HG03457 (cell line): ENCODE results near the gene USF2.
"Not testable (repeated sequence)": the region's sequence is repeated elsewhere in the genome, so short reads cannot be mapped to it uniquely, and the experiment has no call there.

ENCODE experiments used
- ATAC-seq: cut with Tn5 transposase; IDR thresholded peaks from one replicate; pipeline ENCODE4 v1.9.1; 2021; ENCODE audit warnings: moderate number of reproducible peaks; ENCODE audit not compliant: unreplicated experiment

USF2 gene

DNA sequence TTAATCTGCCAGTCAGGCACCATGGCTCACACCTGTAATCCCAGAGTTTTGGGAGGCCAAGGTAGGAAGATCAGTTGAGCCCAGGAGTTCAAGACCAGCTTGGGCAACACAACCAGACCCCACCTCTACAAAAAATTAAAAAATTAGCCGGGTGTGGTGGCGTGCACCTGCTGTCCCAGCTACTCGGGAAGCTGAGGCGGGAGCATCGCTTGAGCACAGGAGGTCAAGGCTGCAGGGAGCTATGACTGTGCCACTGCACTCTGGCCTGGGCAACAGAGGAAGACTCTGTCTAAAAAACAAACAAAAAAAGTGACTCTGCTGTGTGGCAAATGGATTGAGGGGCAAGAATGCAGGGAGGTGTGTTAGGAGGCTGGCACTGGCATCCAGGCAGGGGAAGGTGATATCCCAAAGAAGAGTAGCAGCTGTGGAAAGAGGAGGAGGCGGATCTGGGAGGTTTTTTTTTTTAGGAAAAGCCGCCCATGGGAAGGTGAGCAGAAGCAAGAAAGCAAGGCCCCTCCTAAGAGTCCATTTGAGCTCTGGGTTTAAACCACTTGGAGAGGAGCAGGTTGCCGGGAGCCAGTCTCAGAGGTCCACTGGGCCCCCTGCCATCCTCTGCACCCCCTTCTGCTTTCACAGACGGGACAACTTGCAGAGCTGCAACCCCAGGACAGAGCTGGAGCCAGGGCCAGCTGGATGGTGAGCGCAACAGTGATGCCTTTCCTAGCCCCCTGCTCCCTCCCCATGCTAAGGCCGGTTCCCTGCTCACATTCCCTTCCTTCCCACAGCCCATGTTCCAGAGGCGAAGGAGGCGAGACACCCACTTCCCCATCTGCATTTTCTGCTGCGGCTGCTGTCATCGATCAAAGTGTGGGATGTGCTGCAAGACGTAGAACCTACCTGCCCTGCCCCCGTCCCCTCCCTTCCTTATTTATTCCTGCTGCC, 15.7 kb downstream of the USF2 start:
- ATAC-seq: no peak

- no peak for ATAC-seq
Observed at GRCh38 chr19:35285095-35285449, 16.3 kb downstream of the USF2 start.

- ATAC-seq: not testable (repeated sequence)
Observed at GRCh38 chr19:35285465-35285864, 16.7 kb downstream of the USF2 start.

GRCh38 chr19:35286101-35286500, 17.3 kb downstream of the USF2 start:
- not testable (repeated sequence) for ATAC-seq

DNA sequence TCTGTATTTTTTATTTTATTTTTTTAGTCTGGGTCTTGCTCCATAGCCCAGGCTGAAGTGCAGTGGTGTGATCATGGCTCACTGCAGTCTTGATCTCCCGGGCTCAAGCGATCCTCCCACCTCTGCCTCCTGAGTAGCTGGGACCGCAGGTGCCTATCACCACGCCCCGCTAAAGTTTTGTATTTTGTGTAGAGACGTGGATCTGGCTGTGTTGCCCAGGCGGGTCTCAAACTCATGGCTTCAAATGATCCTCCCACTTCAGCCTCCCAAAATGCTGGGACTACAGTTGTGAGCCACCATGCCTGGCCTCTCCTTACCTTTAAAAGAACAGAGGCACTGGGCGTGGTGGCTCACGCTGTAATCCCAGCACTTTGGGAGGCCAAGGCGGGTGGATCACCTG, 19.0 kb downstream of the USF2 start:
- ATAC-seq: no peak

- ATAC-seq: no peak
Observed at GRCh38 chr19:35288331-35288730, 19.6 kb downstream of the USF2 start.

DNA sequence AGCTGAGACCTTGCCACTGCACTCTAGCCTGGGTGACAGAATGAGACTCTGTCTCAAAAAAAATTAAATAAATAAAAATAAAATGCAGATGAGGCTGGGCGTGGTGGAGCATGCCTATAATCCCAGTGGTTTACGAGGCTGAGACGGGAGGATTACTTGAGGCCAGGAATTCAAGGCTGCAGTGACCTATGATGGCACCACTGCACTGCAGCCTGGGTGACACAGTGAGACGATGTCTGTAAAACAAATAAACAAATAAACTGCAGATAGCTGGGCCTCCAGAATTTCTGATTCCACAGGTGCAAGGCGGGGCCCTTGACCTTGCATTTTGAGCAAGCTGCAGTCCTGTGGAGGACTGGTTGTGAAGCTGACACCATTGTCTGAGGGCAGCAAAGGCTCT, 20.1 kb downstream of the USF2 start:
- ATAC-seq: no peak

- ATAC-seq: no peak
Observed at GRCh38 chr19:35290381-35291127, 21.8 kb downstream of the USF2 start.

DNA sequence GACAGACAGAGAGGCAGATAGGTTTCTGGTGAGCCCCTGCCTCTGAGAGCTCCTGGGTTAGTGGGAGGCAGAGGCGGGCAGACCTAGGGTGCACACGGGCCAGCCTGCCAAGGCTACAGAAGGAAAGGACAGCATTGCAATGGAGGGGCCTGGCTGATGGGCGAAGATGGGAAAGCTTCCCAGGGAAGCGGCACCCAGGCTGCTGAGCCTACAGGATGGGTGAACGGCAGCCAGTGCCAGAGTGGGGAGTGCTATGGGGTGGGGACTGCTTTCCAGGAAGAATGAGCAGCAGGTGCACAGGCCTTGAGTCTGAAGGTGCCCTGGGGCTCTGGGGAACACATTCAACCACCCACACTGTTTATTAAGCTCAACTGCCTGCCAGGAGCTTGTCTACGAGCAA, 22.5 kb downstream of the USF2 start:
- ATAC-seq: no peak

DNA sequence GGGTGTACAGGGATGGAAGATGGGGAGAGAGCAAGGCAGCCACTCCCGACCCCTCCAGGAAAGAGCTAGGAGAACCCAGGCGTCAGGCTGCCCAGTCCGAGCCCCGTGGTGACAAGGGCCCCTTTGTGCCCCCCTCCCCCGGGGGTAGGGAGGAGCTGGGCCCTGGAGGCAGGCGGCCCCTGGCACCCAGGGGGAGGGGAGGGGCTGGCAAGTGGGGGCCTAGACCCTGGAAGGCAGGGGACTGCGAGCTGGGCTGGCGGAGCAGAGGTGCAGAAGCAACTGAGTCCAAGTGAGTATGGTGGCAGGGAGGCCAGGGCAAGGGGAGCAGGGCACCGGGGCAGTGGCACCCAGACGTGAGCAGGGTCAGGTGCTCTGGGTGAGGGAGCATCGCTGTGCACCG, 23.2 kb downstream of the USF2 start, which contains the start of gene MAG:
MAG (plus strand) TSS at position 246 of the 400 bp plus-strand sequence. CDS start 3,248 bp downstream, outside the sequence.
- no peak for ATAC-seq

DNA sequence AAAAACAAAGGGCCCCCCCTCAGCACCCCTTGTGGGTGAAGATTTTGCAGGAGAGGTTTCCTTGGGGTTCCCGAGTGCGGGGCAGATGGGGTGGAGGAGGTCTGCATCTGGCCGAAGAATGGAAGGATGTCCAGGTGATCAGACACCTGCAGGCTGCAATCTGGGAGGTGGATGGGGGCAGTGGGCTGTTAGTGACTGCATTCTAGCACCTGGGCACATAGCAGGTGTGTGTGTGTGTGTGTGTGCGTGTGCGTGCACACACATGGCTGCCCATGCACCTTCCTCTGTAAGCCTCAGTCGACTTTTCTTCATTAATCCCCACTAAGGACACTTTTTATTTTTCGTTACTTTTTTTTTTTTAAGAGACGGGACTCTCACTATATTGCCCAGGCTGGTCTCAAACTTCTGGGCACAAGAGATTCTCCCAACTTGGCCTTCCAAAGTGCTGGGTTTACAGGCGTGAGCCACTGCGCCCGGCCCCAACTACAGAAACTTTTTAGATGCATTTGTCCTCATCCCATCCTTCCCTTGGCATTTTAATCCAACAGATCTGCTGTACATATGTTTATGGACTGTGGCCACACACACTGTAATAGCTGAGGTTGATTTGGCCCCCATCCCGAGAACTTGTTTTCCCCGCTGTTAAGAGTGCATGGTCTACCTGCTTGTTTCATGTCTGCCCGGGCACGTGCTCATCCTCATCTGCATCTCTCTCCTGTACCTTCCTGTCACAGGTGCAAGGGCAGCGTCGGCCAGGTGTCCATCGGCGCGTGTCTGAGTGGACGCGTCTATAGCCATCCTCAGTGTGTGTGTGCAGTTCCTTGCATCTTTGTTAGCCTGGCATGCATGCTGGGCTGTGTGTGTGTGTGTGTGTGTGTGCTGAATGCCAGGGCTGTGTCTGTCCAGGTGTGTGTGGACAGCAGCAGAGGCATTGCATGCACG, 23.9 kb downstream of the USF2 start:
- ATAC-seq: no peak

- no peak for ATAC-seq
Observed at GRCh38 chr19:35293363-35293739, 24.6 kb downstream of the USF2 start.

DNA sequence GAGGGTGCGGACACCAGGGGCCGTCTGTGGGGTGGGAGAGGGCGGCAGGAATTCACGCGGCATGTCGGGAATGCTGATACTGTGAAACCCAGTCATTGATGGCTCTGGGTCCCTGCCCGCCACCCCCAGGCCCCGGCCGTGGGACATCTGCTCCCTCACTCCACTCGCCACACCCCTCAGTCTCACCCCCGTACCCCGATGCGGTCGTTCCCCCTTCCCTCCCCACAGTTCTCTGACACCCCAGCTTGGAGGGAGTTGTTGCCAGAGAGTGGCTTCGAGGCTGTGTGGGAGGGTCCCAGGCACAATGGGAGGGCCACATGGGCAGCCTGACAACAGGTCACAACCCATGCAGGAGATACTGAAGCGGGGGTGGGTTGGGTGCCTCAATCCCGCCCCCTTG, 25.0 kb downstream of the USF2 start:
- no peak for ATAC-seq

DNA sequence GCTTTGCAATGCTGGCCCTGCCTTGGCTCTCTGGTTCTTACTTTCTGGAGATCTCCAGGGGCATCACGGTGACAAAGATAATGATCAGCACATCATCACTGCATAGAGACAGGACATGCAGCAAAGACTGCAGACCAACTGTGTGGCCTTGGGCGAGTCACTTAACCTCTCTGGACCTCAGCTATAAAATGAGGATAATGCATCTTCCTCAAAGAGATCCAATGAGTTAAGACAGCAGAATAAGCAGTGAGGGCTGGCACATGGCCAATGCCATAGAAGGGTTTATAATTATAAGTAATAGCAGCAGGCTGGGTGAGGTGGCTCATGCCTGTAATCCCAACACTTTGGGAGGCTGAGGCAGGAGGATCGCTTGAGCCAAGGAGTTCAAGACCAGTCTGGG, 25.6 kb downstream of the USF2 start:
- ATAC-seq: no peak

DNA sequence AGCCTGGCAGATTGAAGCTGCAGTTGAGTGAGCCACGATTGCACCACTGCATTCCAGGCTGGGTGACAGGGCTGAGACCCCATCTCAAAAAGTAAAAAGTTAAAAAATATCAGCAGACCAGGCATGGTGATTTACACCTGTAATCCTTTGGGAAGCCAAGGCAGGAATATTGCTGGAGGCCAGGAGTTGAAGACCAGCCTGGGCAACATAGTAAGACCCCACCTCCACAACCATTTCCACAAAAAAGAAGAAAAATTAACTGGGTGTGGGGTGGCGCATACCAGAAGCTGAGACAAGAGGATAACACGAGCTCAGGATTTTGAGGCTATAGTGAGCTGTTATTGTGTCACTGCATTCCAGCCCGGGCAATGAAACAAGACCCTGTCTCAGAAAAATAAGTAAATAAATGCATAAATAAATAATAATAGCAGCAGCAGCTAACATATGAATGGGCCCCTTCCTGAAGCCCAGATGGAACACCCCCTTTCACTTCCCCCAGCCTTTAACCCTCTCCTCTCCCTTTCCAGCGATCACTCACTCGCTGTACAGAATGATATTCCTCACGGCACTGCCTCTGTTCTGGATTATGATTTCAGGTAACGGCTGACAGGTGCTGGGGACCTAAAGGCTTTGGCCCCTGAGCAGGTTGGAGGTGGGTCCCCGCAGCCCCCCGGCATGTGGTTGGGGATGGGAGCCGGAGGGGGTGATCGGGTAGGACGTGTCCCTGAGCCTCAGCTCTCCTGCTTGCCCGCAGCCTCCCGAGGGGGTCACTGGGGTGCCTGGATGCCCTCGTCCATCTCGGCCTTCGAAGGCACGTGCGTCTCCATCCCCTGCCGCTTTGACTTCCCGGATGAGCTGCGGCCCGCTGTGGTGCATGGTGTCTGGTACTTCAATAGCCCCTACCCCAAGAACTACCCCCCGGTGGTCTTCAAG, 26.4 kb downstream of the USF2 start:
- no peak for ATAC-seq

- ATAC-seq: no peak
Observed at GRCh38 chr19:35295792-35296462, 27.2 kb downstream of the USF2 start.

GRCh38 chr19:35296644-35297514, 28.1 kb downstream of the USF2 start:
- ATAC-seq: no peak

- ATAC-seq: no peak
Observed at GRCh38 chr19:35297515-35297848, 28.7 kb downstream of the USF2 start.

- no peak for ATAC-seq
Observed at GRCh38 chr19:35297922-35298321, 29.2 kb downstream of the USF2 start.
